Adrenal gland (tissue), 12 donors: Measurements from ENCODE around the gene GIGYF2. TPM values are rescaled to one million over a fixed set of nuclear protein-coding genes. Genes with fewer than 3 reads are reported as not detected.

Experiments
- DNase-seq, 7 donors: peaks; one replicate each; pipeline ENCODE4 v3.0.0-alpha.2; 2019 to 2020
- H3K27ac ChIP-seq, 5 donors: fragments of 200-600 bp; sonication (generic) in 4 of 5; 1 replicate in 3 of 5; 2 replicates in 2 of 5; pipeline versions ENCODE4 v1.5.1 to v1.8.0; 2016 to 2020; ENCODE audit warnings: mild to moderate bottlenecking in 1 of 5
- H3K27me3 ChIP-seq: fragments of 200-600 bp; 2 replicates; pipeline ENCODE4 v1.8.0; 2021
- H3K36me3 ChIP-seq, 2 donors: fragments of 200-600 bp; replicated peaks in 1 of 2; 1 replicate in 1 of 2; 2 replicates in 1 of 2; pipeline versions ENCODE4 v1.5.1 to v1.8.0; 2018 to 2022
- H3K4me1 ChIP-seq, 2 donors: fragments of 200-600 bp; replicated peaks in 1 of 2; 1 replicate in 1 of 2; 2 replicates in 1 of 2; pipeline versions ENCODE4 v1.5.1 to v1.8.0; 2018 to 2021
- H3K4me3 ChIP-seq, 4 donors: fragments of 200-600 bp; sonication (generic) in 3 of 4; one replicate each; pipeline ENCODE4 v1.5.1; 2016 to 2018
- H3K9me3 ChIP-seq, 3 donors: fragments of 200-600 bp; sonication (generic) in 1 of 3; replicated peaks in 1 of 3; 1 replicate in 2 of 3; 2 replicates in 1 of 3; pipeline versions ENCODE4 v1.5.1 to v1.8.0; 2016 to 2021
- CTCF ChIP-seq, 6 experiments: fragments of 450-650 bp in 4 of 6; fragments of 200-600 bp in 2 of 6; sonication (generic) in 1 of 6; IDR thresholded peaks; 1 replicate in 5 of 6; 2 replicates in 1 of 6; pipeline versions ENCODE4 v1.5.1 to v1.8.0; 2016 to 2021; ENCODE audit warnings: antibody characterized with exemption in 6 of 6, mild to moderate bottlenecking in 2 of 6, moderate library complexity in 1 of 6
- POLR2A ChIP-seq, 2 donors: fragments of 450-650 bp; IDR thresholded peaks; one replicate each; pipeline ENCODE4 v1.6.1; 2017; ENCODE audit warnings: antibody characterized with exemption in 2 of 2, mild to moderate bottlenecking in 2 of 2, moderate library complexity in 1 of 2
- WGBS, 4 donors: extraction: QIAGEN DNeasy Blood & Tissue Kit in 2 of 4; methylation state at CpG; one replicate each; pipeline versions ENCODE4 v1.1.5 to v1.1.7; 2013 to 2017; 5-methylcytosine and 5-hydroxymethylcytosine counted together
- intact Hi-C, 2 donors: fragments of 100-400 bp; cut with DNase I; formaldehyde crosslinking; loops; one replicate each; pipeline versions ENCODE4 v1.14.1 to v1.15.0; 2022 to 2023
- polyA plus RNA-seq, 3 donors: library from polyadenylated mRNA; stranded (reverse); fragments of 200-250 nt in 2 of 3; fragments of 350-450 nt in 1 of 3; fragmentation: Illumina TruSeq in 1 of 3; extraction: RNeasy Lipid Tissue Mini Kit (QIAGEN cat#74804) in 1 of 3; gene quantifications; one replicate each; pipeline ENCODE4 v1.2.3, GENCODE V29; 2013 to 2014
- total RNA-seq, 9 donors: library from RNA; depleted of rRNA in 4 of 9; stranded (reverse); fragments of >200 nt in 4 of 9; fragments of 120-200 nt in 1 of 9; fragmentation: NEBNext Ultra II Directional in 1 of 9; extraction: Animal tissue kit (Norgen Biotek cat#: 25700) in 1 of 9; gene quantifications; one replicate each; pipeline versions ENCODE4 v1.1.0 to v1.2.4, GENCODE V29; 2013 to 2023
- donor health status: healthy with polysubstance abuse.
- donor health status: Bipolar disorder and iron deficiency.
- donor health status: DM: yes; HTN: yes; CAD: no.
- donor health status: DM: no; HTN: no; CAD: no.
- donor health status: DM: no; HTN: no; CAD: no.
- donor health status: DM: yes; HTN: yes; CAD: no.

GIGYF2 gene
- total and polyA plus RNA-seq, 12 donors: 13.5 to 93.7 (median 65.4) TPM

- no peaks in the 10 kb centered on the region for H3K27me3 ChIP-seq
- no peaks in the 10 kb centered on the region for H3K4me1 ChIP-seq
- no peak for DNase-seq
- no peak overlapping the region for H3K27ac ChIP-seq
- no peak overlapping the region for H3K4me3 ChIP-seq
- TF ChIP-seq POLR2A (IDR thresholded peaks at IDR 0.05) (no peak), CTCF (IDR thresholded peaks at IDR 0.05) (no peak)
- intact Hi-C loops: no loop called here
- peaks cover 0 to 14% of the 10 kb centered on the region in 2 donors for H3K36me3 ChIP-seq
- H3K9me3 ChIP-seq: no peaks in the 10 kb centered on the region
- 95 to 98% (median 97%) methylated on average over 9 of the region's 9 CpGs for WGBS, 4 donors
These were observed 76.7 kb downstream of the GIGYF2 start for GRCh38 chr2:232773815-232774214.

- TF ChIP-seq CTCF (IDR thresholded peaks at IDR 0.05): no peak
- TF ChIP-seq POLR2A (IDR thresholded peaks at IDR 0.05): no peak
- Histone ChIP-seq H3K36me3 (peaks cover 0 to 13% of the 10 kb centered on the region in 2 donors), H3K9me3 (no peaks in the 10 kb centered on the region), H3K27ac (no peak within 1 kb of the TSS), H3K4me3 (no peak within 1 kb of the TSS), H3K4me1 (peaks cover 0 to 2% of the 10 kb centered on the region in 2 donors), H3K27me3 (no peaks in the 10 kb centered on the region)
- DNase-seq: no peak
- 93 to 100% (median 95%) methylated on average over 1 of the region's 1 CpG for WGBS, 4 donors
- intact Hi-C loops: no loop called here
These were observed 79.3 kb downstream of the GIGYF2 start, which contains the start of gene KCNJ13 for GRCh38 chr2:232776435-232776834. Gene KCNJ13, minus strand, starts transcription at chr2:232776565. Its CDS starts 5,203 bp downstream, at chr2:232771362.

- intact Hi-C loops: no loop called here
- no peak overlapping the region for H3K27ac ChIP-seq
- H3K27me3 ChIP-seq: no peaks in the 10 kb centered on the region
- no peak for TF ChIP-seq POLR2A (IDR thresholded peaks at IDR 0.05)
- no peak for TF ChIP-seq CTCF (IDR thresholded peaks at IDR 0.05)
- peaks cover 0 to 10% of the 10 kb centered on the region in 2 donors for H3K36me3 ChIP-seq
- WGBS, 4 donors: 89 to 94% (median 92%) methylated on average over 5 of the region's 5 CpGs
- H3K4me1 ChIP-seq: peaks cover 0 to 3% of the 10 kb centered on the region in 2 donors
- no peaks in the 10 kb centered on the region for H3K9me3 ChIP-seq
- no peak overlapping the region for H3K4me3 ChIP-seq
- no peak for DNase-seq
These were observed 80.1 kb downstream of the GIGYF2 start for GRCh38 chr2:232777276-232777675.

GRCh38 chr2:232779465-232779864 is 82.3 kb downstream of the GIGYF2 start:
- DNase-seq: no peak
- no peak overlapping the region for H3K27ac ChIP-seq
- H3K36me3 ChIP-seq: peaks cover 0 to 4% of the 10 kb centered on the region in 2 donors
- H3K4me1 ChIP-seq: peaks cover 0 to 3% of the 10 kb centered on the region in 2 donors
- H3K27me3 ChIP-seq: no peaks in the 10 kb centered on the region
- no peaks in the 10 kb centered on the region for H3K9me3 ChIP-seq
- TF ChIP-seq CTCF (IDR thresholded peaks at IDR 0.05) (no peak), POLR2A (IDR thresholded peaks at IDR 0.05) (no peak)
- intact Hi-C loops: no loop called here
- 85 to 90% (median 89%) methylated on average over 3 of the region's 3 CpGs for WGBS, 4 donors
- no peak overlapping the region for H3K4me3 ChIP-seq
